DMS 273 (cell line): ENCODE data around the gene CDC42EP1.

Source experiments
- DNase-seq: peaks from one replicate; lab custom pipeline; 2025; ENCODE audit not compliant: unreplicated experiment; lab: John Stamatoyannopoulos, UW

Gene CDC42EP1

GRCh38 chr22:37559521-37559900 is 769 bp upstream of the CDC42EP1 start:
- DNase-seq = no peak

- DNase-seq = peak; percentile 47
Observed at GRCh38 chr22:37560608-37561211, 430 bp downstream of the CDC42EP1 start.

GRCh38 chr22:37561212-37562048 is 1.1 kb downstream of the CDC42EP1 start:
- DNase-seq = peak; percentile 91

GRCh38 chr22:37562049-37562875 is 2.0 kb downstream of the CDC42EP1 start:
- no peak for DNase-seq

- no peak for DNase-seq
Observed at GRCh38 chr22:37563153-37564081, 3.1 kb downstream of the CDC42EP1 start.

- DNase-seq = no peak
Observed at GRCh38 chr22:37564111-37564711, 3.9 kb downstream of the CDC42EP1 start.

GRCh38 chr22:37565830-37566229 is 5.5 kb downstream of the CDC42EP1 start:
- no peak for DNase-seq

GRCh38 chr22:37566329-37566837 is 6.1 kb downstream of the CDC42EP1 start:
- no peak for DNase-seq

GRCh38 chr22:37566903-37567798 is 6.9 kb downstream of the CDC42EP1 start:
- DNase-seq = peak; percentile 77

GRCh38 chr22:37568012-37568411 is 7.7 kb downstream of the CDC42EP1 start:
- DNase-seq = no peak

- no peak for DNase-seq
Observed at GRCh38 chr22:37568448-37569008, 8.2 kb downstream of the CDC42EP1 start.

GRCh38 chr22:37569009-37569920 is 9.0 kb downstream of the CDC42EP1 start:
- no peak for DNase-seq

- DNase-seq = no peak
Observed at GRCh38 chr22:37569921-37570660, 9.8 kb downstream of the CDC42EP1 start.

GRCh38 chr22:37570661-37570976 is 10.3 kb downstream of the CDC42EP1 start:
- no peak for DNase-seq

GRCh38 chr22:37571258-37571991 is 11.1 kb downstream of the CDC42EP1 start:
- peak; percentile 38 for DNase-seq

GRCh38 chr22:37571992-37572373 is 11.7 kb downstream of the CDC42EP1 start:
- DNase-seq = no peak
